ENCODE results near the gene TMEM187. TPM values are rescaled to one million over a fixed set of nuclear protein-coding genes. Genes with fewer than 3 reads are reported as not detected.
A peak's percentile ranks its signal among the peaks of the same experiment; 100 is the strongest.

Gene TMEM187
- total and polyA plus RNA-seq, 12 donors: 3.4 to 13.2 (median 7.5) TPM

GRCh38 chrX:154002215-154002719, 29.7 kb downstream of the TMEM187 start:
- DNase-seq: no peak
- Histone ChIP-seq H3K4me3 (peak overlapping the region in 1 of 10 donors; percentile 23), H3K9me3 (no peaks in the 10 kb centered on the region), H3K4me1 (peaks cover 0 to 25% (median 0%) of the 10 kb centered on the region in 9 donors), H3K36me3 (no peaks in the 10 kb centered on the region), H3K27me3 (peaks cover 0 to 72% (median 0%) of the 10 kb centered on the region in 7 donors), H3K27ac (peak overlapping the region in 2 of 10 donors; percentile 40 to 67)
- intact Hi-C loops (cut with DNase I): no loop called here
- WGBS, 2 donors: 86 to 93% methylated on average over 17 of the region's 17 CpGs
- ATAC-seq: peak; percentile 35 to 74 (median 52)
- no peak for TF ChIP-seq CTCF (IDR thresholded peaks at IDR 0.05)

- 81 to 90% methylated on average over 11 of the region's 11 CpGs for WGBS, 2 donors
- peaks cover 0 to 31% (median 0%) of the 10 kb centered on the region in 9 donors for H3K4me1 ChIP-seq
- no peak for DNase-seq
- H3K36me3 ChIP-seq: peaks cover 0 to 3% (median 0%) of the 10 kb centered on the region in 9 donors
- no peak for TF ChIP-seq CTCF (IDR thresholded peaks at IDR 0.05)
- peaks cover 0 to 77% (median 0%) of the 10 kb centered on the region in 7 donors for H3K27me3 ChIP-seq
- H3K4me3 ChIP-seq: no peak overlapping the region
- intact Hi-C loops (cut with DNase I): no loop called here
- H3K9me3 ChIP-seq: no peaks in the 10 kb centered on the region
- no peak overlapping the region for H3K27ac ChIP-seq
- no peak for ATAC-seq
Observed at GRCh38 chrX:154004315-154004714, 31.8 kb downstream of the TMEM187 start.

- ATAC-seq (no peak), DNase-seq (no peak)
- Histone ChIP-seq H3K27ac (no peak overlapping the region), H3K9me3 (no peaks in the 10 kb centered on the region), H3K36me3 (peaks cover 0 to 18% (median 0%) of the 10 kb centered on the region in 9 donors), H3K4me3 (no peak overlapping the region), H3K27me3 (peaks cover 0 to 72% (median 0%) of the 10 kb centered on the region in 7 donors), H3K4me1 (peaks cover 0 to 13% (median 0%) of the 10 kb centered on the region in 9 donors)
- no peak for TF ChIP-seq CTCF (IDR thresholded peaks at IDR 0.05)
- WGBS, 2 donors: 95 to 98% methylated on average over 20 of the region's 20 CpGs
- intact Hi-C loops (cut with DNase I): no loop called here
Observed at GRCh38 chrX:154006947-154007346, 34.4 kb downstream of the TMEM187 start.

GRCh38 chrX:154008521-154008920, 36.0 kb downstream of the TMEM187 start:
- H3K36me3 ChIP-seq: peaks cover 0 to 33% (median 0%) of the 10 kb centered on the region in 9 donors
- no peak for TF ChIP-seq CTCF (IDR thresholded peaks at IDR 0.05)
- 63 to 65% methylated on average over 4 of the region's 4 CpGs for WGBS, 2 donors
- no peak overlapping the region for H3K4me3 ChIP-seq
- H3K4me1 ChIP-seq: peaks cover 0 to 6% (median 0%) of the 10 kb centered on the region in 9 donors
- H3K27me3 ChIP-seq: peaks cover 0 to 78% (median 0%) of the 10 kb centered on the region in 7 donors
- intact Hi-C loops (cut with DNase I): no loop called here
- ATAC-seq (no peak), DNase-seq (no peak)
- no peak overlapping the region for H3K27ac ChIP-seq
- H3K9me3 ChIP-seq: no peaks in the 10 kb centered on the region
